Karpas-422 (cell line): Measurements from ENCODE around the gene ERF. TPM values are rescaled to one million over a fixed set of nuclear protein-coding genes. Genes with fewer than 3 reads are reported as not detected.

ENCODE experiments used
- DNase-seq: peaks from one replicate; pipeline ENCODE4 v3.0.0-alpha.2; 2015
- H2AFZ ChIP-seq: fragments of 200-600 bp; sonication (generic); 2 replicates; pipeline ENCODE4 v1.6.1; 2014; ENCODE audit warnings: antibody characterized with exemption, low read length, mixed read lengths
- H3K27ac ChIP-seq: fragments of 200-600 bp; sonication (generic); 2 replicates; pipeline ENCODE4 v1.5.1; 2014; ENCODE audit warnings: mild to moderate bottlenecking, low read length, moderate library complexity
- H3K27me3 ChIP-seq: fragments of 200-600 bp; sonication (generic); 2 replicates; pipeline ENCODE4 v1.6.1; 2014; ENCODE audit warnings: low read length, mixed read lengths
- H3K36me3 ChIP-seq: fragments of 200-600 bp; sonication (generic); 2 replicates; pipeline ENCODE4 v1.6.1; 2014; ENCODE audit warnings: low read length, mixed read lengths; ENCODE audit not compliant: insufficient read depth
- H3K4me1 ChIP-seq: fragments of 200-600 bp; sonication (generic); 2 replicates; pipeline ENCODE4 v1.6.1; 2014; ENCODE audit warnings: mild to moderate bottlenecking, low read length, mixed read lengths
- H3K4me2 ChIP-seq: fragments of 200-600 bp; sonication (generic); 2 replicates; pipeline ENCODE4 v1.6.1; 2014; ENCODE audit warnings: low read length, low read depth, mild to moderate bottlenecking; ENCODE audit not compliant: poor library complexity, severe bottlenecking
- H3K4me3 ChIP-seq: fragments of 200-600 bp; sonication (generic); 2 replicates; pipeline ENCODE4 v1.5.1; 2014; ENCODE audit warnings: mild to moderate bottlenecking, antibody characterized with exemption, low read length, mixed read lengths
- H3K79me2 ChIP-seq: fragments of 200-600 bp; sonication (generic); 2 replicates; pipeline ENCODE4 v1.6.1; 2014; ENCODE audit warnings: mild to moderate bottlenecking, low read length, mixed read lengths
- H3K9ac ChIP-seq: fragments of 200-600 bp; sonication (generic); 2 replicates; pipeline ENCODE4 v1.6.0; 2014; ENCODE audit warnings: low read length
- H3K9me2 ChIP-seq: fragments of 200-600 bp; sonication (generic), shearing (Covaris generic); replicated peaks from 2 replicates; pipeline ENCODE4 v1.6.0; 2014; ENCODE audit warnings: mild to moderate bottlenecking, low read length, moderate library complexity; ENCODE audit not compliant: insufficient read depth
- H3K9me3 ChIP-seq: fragments of 300-700, 200-600 bp; sonication (generic); 2 replicates; pipeline ENCODE4 v1.6.1; 2014; ENCODE audit warnings: low read length, mixed read lengths
- H4K20me1 ChIP-seq: fragments of 200-600 bp; sonication (generic); 2 replicates; pipeline ENCODE4 v1.6.1; 2014; ENCODE audit warnings: mild to moderate bottlenecking, antibody characterized with exemption, low read length, low read depth; ENCODE audit not compliant: insufficient read depth
- total RNA-seq: library from RNA; depleted of rRNA; stranded (reverse); fragments of >200 nt; shearing (Covaris generic); gene quantifications from 2 replicates; pipeline ENCODE4 v1.2.3, GENCODE V29; 2014; ENCODE audit warnings: low replicate concordance; rRNA removed

The ERF gene
- 36.4 and 53.6 TPM in 2 replicates for total RNA-seq

GRCh38 chr19:42254850-42255765 lies at the start of gene ERF:
ERF (minus strand) TSS chr19:42255128; CDS start chr19:42254999, 129 bp downstream.
- H3K9me2 ChIP-seq: no peaks in the 10 kb centered on the region
- H3K4me2 ChIP-seq: peak within 1 kb of the TSS; percentile 93
- peak; percentile 96 for DNase-seq
- H3K4me1 ChIP-seq: peaks cover 26% of the 10 kb centered on the region
- peak within 1 kb of the TSS; percentile 99 for H3K4me3 ChIP-seq
- peak within 1 kb of the TSS; percentile 99 for H3K9ac ChIP-seq
- no peaks in the 10 kb centered on the region for H3K9me3 ChIP-seq
- 0 out of 2 replicates have a peak, but pooled peaks cover 7% of the 10 kb centered on the region for H3K36me3 ChIP-seq
- peaks cover 43% of the 10 kb centered on the region for H3K79me2 ChIP-seq
- peak within 1 kb of the TSS; percentile 89 for H3K27ac ChIP-seq
- peaks cover 18% of the 10 kb centered on the region for H4K20me1 ChIP-seq
- peak within 1 kb of the TSS; percentile 20; the same call in 1 of the 2 replicates for H2AFZ ChIP-seq
- no peaks in the 10 kb centered on the region for H3K27me3 ChIP-seq

- Histone ChIP-seq H3K9me3 (no peaks in the 10 kb centered on the region), H3K9ac (no peak overlapping the region), H3K4me2 (no peak overlapping the region), H3K79me2 (peaks cover 11% of the 10 kb centered on the region), H2AFZ (no peak overlapping the region), H3K4me1 (peaks cover 21% of the 10 kb centered on the region), H3K36me3 (no peaks in the 10 kb centered on the region), H3K4me3 (no peak overlapping the region), H3K9me2 (no peaks in the 10 kb centered on the region), H3K27me3 (no peaks in the 10 kb centered on the region), H3K27ac (no peak overlapping the region), H4K20me1 (no peaks in the 10 kb centered on the region)
- no peak for DNase-seq
Measured at GRCh38 chr19:42303876-42304275, 48.9 kb upstream of the ERF start.

GRCh38 chr19:42303101-42303464 lies 48.2 kb upstream of the ERF start:
- no peaks in the 10 kb centered on the region for H3K36me3 ChIP-seq
- H3K4me3 ChIP-seq: peak overlapping the region; percentile 77; the same call in 1 of the 2 replicates
- H3K4me1 ChIP-seq: peaks cover 21% of the 10 kb centered on the region
- peaks cover 11% of the 10 kb centered on the region for H3K79me2 ChIP-seq
- peak overlapping the region; percentile 89 for H3K9ac ChIP-seq
- no peaks in the 10 kb centered on the region for H3K9me2 ChIP-seq
- peak overlapping the region; percentile 66; the same call in 1 of the 2 replicates for H3K27ac ChIP-seq
- no peaks in the 10 kb centered on the region for H4K20me1 ChIP-seq
- H3K4me2 ChIP-seq: peak overlapping the region; percentile 84
- peak overlapping the region; percentile 90 for H2AFZ ChIP-seq
- no peaks in the 10 kb centered on the region for H3K27me3 ChIP-seq
- H3K9me3 ChIP-seq: no peaks in the 10 kb centered on the region
- no peak for DNase-seq

GRCh38 chr19:42301646-42302203 lies 46.8 kb upstream of the ERF start, which contains the start of gene PRR19:
PRR19 (plus strand) TSS chr19:42302132; CDS start chr19:42309585, 7,453 bp downstream.
- peak; percentile 62 for DNase-seq
- H3K9me3 ChIP-seq: no peaks in the 10 kb centered on the region
- no peaks in the 10 kb centered on the region for H3K36me3 ChIP-seq
- peak within 1 kb of the TSS; percentile 97 for H2AFZ ChIP-seq
- no peaks in the 10 kb centered on the region for H3K27me3 ChIP-seq
- peak within 1 kb of the TSS; percentile 77 for H3K4me3 ChIP-seq
- H4K20me1 ChIP-seq: no peaks in the 10 kb centered on the region
- H3K9me2 ChIP-seq: no peaks in the 10 kb centered on the region
- peak within 1 kb of the TSS; percentile 84 for H3K4me2 ChIP-seq
- peaks cover 11% of the 10 kb centered on the region for H3K79me2 ChIP-seq
- H3K27ac ChIP-seq: peak within 1 kb of the TSS; percentile 66
- peak within 1 kb of the TSS; percentile 89 for H3K9ac ChIP-seq
- H3K4me1 ChIP-seq: peaks cover 21% of the 10 kb centered on the region

- Histone ChIP-seq H3K27me3 (no peaks in the 10 kb centered on the region), H3K4me1 (peaks cover 19% of the 10 kb centered on the region), H3K9me3 (no peaks in the 10 kb centered on the region), H4K20me1 (no peaks in the 10 kb centered on the region), H2AFZ (no peak overlapping the region), H3K4me3 (no peak overlapping the region), H3K9ac (no peak overlapping the region), H3K79me2 (peaks cover 9% of the 10 kb centered on the region), H3K27ac (no peak overlapping the region), H3K36me3 (no peaks in the 10 kb centered on the region; the same call in 1 of the 2 replicates), H3K4me2 (no peak overlapping the region), H3K9me2 (no peaks in the 10 kb centered on the region)
- DNase-seq: no peak
Measured at GRCh38 chr19:42297039-42297438, 42.1 kb upstream of the ERF start.

GRCh38 chr19:42295831-42296525 lies 41.0 kb upstream of the ERF start:
- H3K27ac ChIP-seq: 0 out of 2 replicates have a peak overlapping the region, but pooled peaks have one; percentile 25

GRCh38 chr19:42295342-42295741 lies 40.4 kb upstream of the ERF start:
- Histone ChIP-seq H3K36me3 (peaks cover 8% of the 10 kb centered on the region; the same call in 1 of the 2 replicates), H3K9ac (no peak overlapping the region), H4K20me1 (0 out of 2 replicates have a peak, but pooled peaks cover 5% of the 10 kb centered on the region)

More at GRCh38 chr19:42295831-42296525, 41.0 kb upstream of the ERF start:
- H3K9ac ChIP-seq: no peak overlapping the region
- no peaks in the 10 kb centered on the region for H3K79me2 ChIP-seq
- H2AFZ ChIP-seq: no peak overlapping the region
- no peaks in the 10 kb centered on the region for H3K9me2 ChIP-seq
- 0 out of 2 replicates have a peak, but pooled peaks cover 5% of the 10 kb centered on the region for H4K20me1 ChIP-seq
- no peak overlapping the region for H3K4me2 ChIP-seq
- H3K9me3 ChIP-seq: no peaks in the 10 kb centered on the region
- no peak overlapping the region for H3K4me3 ChIP-seq
- peaks cover 9% of the 10 kb centered on the region for H3K4me1 ChIP-seq
- no peaks in the 10 kb centered on the region for H3K27me3 ChIP-seq
- DNase-seq: peak; percentile 95
- H3K36me3 ChIP-seq: peaks cover 8% of the 10 kb centered on the region; the same call in 1 of the 2 replicates

More at GRCh38 chr19:42295342-42295741, 40.4 kb upstream of the ERF start:
- no peaks in the 10 kb centered on the region for H3K9me2 ChIP-seq
- H3K27me3 ChIP-seq: no peaks in the 10 kb centered on the region
- peaks cover 10% of the 10 kb centered on the region for H3K4me1 ChIP-seq
- H2AFZ ChIP-seq: no peak overlapping the region
- H3K79me2 ChIP-seq: no peaks in the 10 kb centered on the region
- peak; percentile 71 for DNase-seq
- no peak overlapping the region for H3K4me2 ChIP-seq
- H3K27ac ChIP-seq: 0 out of 2 replicates have a peak overlapping the region, but pooled peaks have one; percentile 25
- no peaks in the 10 kb centered on the region for H3K9me3 ChIP-seq
- no peak overlapping the region for H3K4me3 ChIP-seq
